Measurements from ENCODE around the gene FYCO1. TPM values are rescaled to one million over a fixed set of nuclear protein-coding genes. Genes with fewer than 3 reads are reported as not detected.
A peak's percentile ranks its signal among the peaks of the same experiment; 100 is the strongest.

The FYCO1 gene
- total and polyA plus RNA-seq, 9 of the 15 experiments (the other 6 are each of a cell fraction or from before 2014, with no cell fraction given), result 2.1 to 13.8 (median 7.4) TPM

DNA sequence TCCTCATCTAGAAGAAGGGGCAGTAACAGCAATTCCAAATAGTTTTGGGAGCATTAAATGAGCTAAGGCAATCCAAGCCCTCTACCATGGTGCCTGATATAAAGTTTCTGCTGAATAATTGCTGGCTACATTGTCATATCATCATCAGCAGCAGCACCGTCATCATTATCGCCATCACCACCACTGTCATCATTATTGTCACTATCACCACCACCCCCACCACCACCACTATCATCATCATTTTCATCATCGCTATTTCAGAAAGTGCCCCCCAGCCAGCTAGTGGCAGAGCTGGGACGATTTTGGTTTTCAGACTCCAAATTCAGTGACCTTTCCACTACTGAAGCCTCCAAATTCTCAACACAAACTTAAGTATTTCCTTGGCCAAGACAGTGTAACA lies 16.6 kb upstream of the FYCO1 start (continued):
- TF ChIP-seq JUND (IDR thresholded peaks at IDR 0.05; ENCODE audit: borderline replicate concordance, low read depth, low read length) (peak; percentile 27; the same call in 1 of the 2 replicates), JUND (tag; IDR thresholded peaks at IDR 0.05; ENCODE audit: borderline replicate concordance, low read depth, low read length) (no peak), DPF2 (IDR thresholded peaks at IDR 0.05) (0 out of 2 replicates have a peak, but pooled peaks have one; percentile 37), ZBTB7A (IDR thresholded peaks at IDR 0.05; ENCODE audit: borderline replicate concordance, control insufficient read depth, low read depth, low read length) (no peak), MAFG (tag; conservative IDR thresholded peaks at IDR 0.05) (peak; percentile 69), NCOA1 (IDR thresholded peaks at IDR 0.05; ENCODE audit: low read depth) (peak; percentile 24; the same call in 1 of the 2 replicates), RNF2 (IDR thresholded peaks at IDR 0.05) (no peak), CBFB (CRISPR knock-in tag; IDR thresholded peaks at IDR 0.05) (no peak)

DNA sequence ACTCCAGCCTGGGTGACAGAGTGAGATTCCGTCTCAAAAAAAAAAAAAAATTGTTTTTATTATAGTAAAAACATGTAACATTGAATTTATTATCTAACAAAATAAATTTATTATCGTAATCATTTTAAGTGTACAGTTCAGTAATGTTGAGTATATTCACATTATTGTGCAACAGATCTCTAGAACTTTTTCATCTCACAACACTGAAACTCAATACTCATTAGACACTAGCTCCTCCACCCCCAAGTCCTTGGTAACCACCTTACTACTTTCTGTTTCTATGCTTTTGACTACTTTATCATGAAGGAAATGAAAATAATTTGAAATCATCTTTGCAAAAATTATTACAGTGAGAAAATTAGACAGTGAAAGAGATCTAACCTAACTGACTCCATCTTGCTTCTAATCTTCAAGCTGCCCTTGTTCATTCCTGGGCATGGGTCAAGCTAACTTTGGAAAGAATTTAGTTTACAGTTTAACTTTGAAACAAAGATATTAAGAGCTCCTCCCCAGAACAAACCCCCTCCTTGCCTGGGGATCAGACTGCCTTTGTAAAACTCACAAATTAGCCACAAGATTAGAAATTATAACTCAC lies 15.0 kb upstream of the FYCO1 start:
- in situ Hi-C loops (cut with MboI), result no loop called here
- Histone ChIP-seq H3K27ac (ENCODE audit: extremely low read depth, low read depth, low read length) (no peak overlapping the region), H2AFZ (ENCODE audit: low read depth, low read length) (no peak overlapping the region), H3K4me2 (ENCODE audit: insufficient read depth, low read length) (no peak overlapping the region), H3K79me2 (ENCODE audit: control insufficient read depth, insufficient read depth, low read length) (no peaks in the 10 kb centered on the region), H3K27me3 (ENCODE audit: control insufficient read depth in 2 of 2, insufficient read depth in 2 of 2, low read length in 2 of 2) (peaks cover 11 to 40% of the 10 kb centered on the region in 2 experiments), H3K36me3 (ENCODE audit: control insufficient read depth, insufficient read depth, low read length) (no peaks in the 10 kb centered on the region), H3K9ac (ENCODE audit: insufficient read depth in 1 of 2, low read depth in 2 of 2, low read length in 2 of 2) (no peak overlapping the region), H3K9me1 (ENCODE audit: control insufficient read depth, insufficient read depth, low read length) (no peaks in the 10 kb centered on the region), H3K4me3 (no peak overlapping the region), H3K4me1 (replicated peaks in 1 of 2; ENCODE audit: control insufficient read depth in 2 of 2, insufficient read depth in 2 of 2, low read length in 2 of 2) (peaks cover 0 to 14% of the 10 kb centered on the region in 2 experiments; a peak in 3 of 5 replicates), H4K20me1 (replicated peaks; ENCODE audit: control insufficient read depth, insufficient read depth, low read length) (no peaks in the 10 kb centered on the region), H3K9me3 (replicated peaks; ENCODE audit: control insufficient read depth, insufficient read depth, low read depth, low read length) (no peaks in the 10 kb centered on the region)
- no TSS peak for BruUV-seq (replicated peaks)
- ATAC-seq, result no peak
- POLR2A ChIA-PET, result interaction anchor here (0.7 kb wide), 1 partner anchor 52 kb away, joined by 6 read pairs; no protein-coding TSS in a partner anchor
- FAIRE-seq, result no peak
- DNase-seq (ENCODE audit: extremely low read depth in 1 of 4, low spot score in 3 of 4), result no peak
- 13% methylated on average over 2 of the region's 2 CpGs for WGBS (ENCODE audit: insufficient coverage, low coverage, missing lambda C conversion rate)
- intact Hi-C loops (cut with micrococcal nuclease), result no loop called here
- CTCF ChIA-PET (ENCODE audit: low intra/inter-chr PET ratio), result no interaction called here
- TF ChIP-seq CEBPG (CRISPR knock-in tag; IDR thresholded peaks at IDR 0.05) (no peak), CEBPG (tag; conservative IDR thresholded peaks at IDR 0.05 in 1 of 2, IDR thresholded peaks at IDR 0.05 in 1 of 2) (peak; percentile 54 to 75; a peak in 2 of 4 replicates), CEBPB (tag; IDR thresholded peaks at IDR 0.05) (peak; percentile 66), KDM1A (IDR thresholded peaks at IDR 0.05) (no peak), SP2 (IDR thresholded peaks at IDR 0.05; ENCODE audit: extremely low read depth, low read depth, low read length, poor library complexity, severe bottlenecking) (no peak), U2AF1 (optimal IDR thresholded peaks at IDR 0.05; ENCODE audit: low read depth, low read length) (no peak), SMAD2 (IDR thresholded peaks at IDR 0.05; ENCODE audit: low read depth, low read length) (no peak), SAP30 (IDR thresholded peaks at IDR 0.05; ENCODE audit: borderline replicate concordance, insufficient read depth, low read depth, low read length, poor library complexity, severe bottlenecking) (no peak)
- TF ChIP-seq, protein P1, sequence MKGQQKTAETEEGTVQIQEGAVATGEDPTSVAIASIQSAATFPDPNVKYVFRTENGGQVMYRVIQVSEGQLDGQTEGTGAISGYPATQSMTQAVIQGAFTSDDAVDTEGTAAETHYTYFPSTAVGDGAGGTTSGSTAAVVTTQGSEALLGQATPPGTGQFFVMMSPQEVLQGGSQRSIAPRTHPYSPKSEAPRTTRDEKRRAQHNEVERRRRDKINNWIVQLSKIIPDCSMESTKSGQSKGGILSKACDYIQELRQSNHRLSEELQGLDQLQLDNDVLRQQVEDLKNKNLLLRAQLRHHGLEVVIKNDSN (CRISPR knock-in tag; IDR thresholded peaks at IDR 0.05), result no peak
- TF ChIP-seq, protein P2, sequence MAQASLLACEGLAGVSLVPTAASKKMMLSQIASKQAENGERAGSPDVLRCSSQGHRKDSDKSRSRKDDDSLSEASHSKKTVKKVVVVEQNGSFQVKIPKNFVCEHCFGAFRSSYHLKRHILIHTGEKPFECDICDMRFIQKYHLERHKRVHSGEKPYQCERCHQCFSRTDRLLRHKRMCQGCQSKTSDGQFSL (CRISPR knock-in tag; IDR thresholded peaks at IDR 0.05), result no peak
- TF ChIP-seq, protein P2 (tag; IDR thresholded peaks at IDR 0.05), result 0 out of 4 replicates have a peak, but pooled peaks of 1 of the 2 experiments have one; percentile 32

Data from K562 (cell line).